ENCODE measurements around the gene RTEL1.

- TF ChIP-seq CTCF (IDR thresholded peaks at IDR 0.05) (no peak), POLR2A (IDR thresholded peaks at IDR 0.05) (no peak)
These were observed 29.5 kb downstream of the RTEL1 start for GRCh38 chr20:63687419-63688178.

Measured in body of pancreas (tissue), 4 donors.